ENCODE results near the gene STK32C.

DNA sequence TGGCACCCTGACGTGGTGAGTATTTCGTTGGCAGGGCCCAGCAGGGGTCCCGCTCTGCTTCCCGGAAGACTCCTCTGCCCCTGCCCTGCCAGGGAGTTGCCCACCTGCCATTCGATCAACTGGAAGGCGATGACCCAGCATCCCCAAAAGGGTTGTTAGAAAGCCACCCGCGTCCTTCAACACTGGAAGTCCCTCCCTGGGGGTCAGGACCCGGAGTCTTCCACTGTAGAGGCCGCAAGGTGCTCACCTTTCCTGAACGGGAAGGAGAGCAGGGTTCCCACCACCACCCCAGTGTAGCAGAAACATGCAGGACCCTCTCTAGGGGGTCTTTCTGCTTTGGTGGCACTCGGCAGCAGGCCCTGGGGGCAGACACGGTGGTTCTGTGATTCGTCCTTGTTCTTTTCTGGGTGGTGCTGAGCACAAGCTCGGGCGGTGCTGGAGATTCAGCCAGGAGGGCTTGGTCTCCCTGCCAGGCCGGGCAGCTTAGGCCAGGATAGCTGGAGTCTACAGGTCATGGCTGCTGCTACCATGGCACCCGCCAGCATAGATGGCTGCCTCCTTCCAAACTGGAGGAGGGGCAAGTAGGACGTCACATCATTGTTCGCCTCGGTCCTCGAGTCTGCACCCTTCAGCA is 140.6 kb downstream of the STK32C start:
- TF ChIP-seq TFCP2L1 (CRISPR knock-in tag; IDR thresholded peaks at IDR 0.05): no peak
- TF ChIP-seq, protein P1, sequence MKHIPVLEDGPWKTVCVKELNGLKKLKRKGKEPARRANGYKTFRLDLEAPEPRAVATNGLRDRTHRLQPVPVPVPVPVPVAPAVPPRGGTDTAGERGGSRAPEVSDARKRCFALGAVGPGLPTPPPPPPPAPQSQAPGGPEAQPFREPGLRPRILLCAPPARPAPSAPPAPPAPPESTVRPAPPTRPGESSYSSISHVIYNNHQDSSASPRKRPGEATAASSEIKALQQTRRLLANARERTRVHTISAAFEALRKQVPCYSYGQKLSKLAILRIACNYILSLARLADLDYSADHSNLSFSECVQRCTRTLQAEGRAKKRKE (CRISPR knock-in tag; IDR thresholded peaks at IDR 0.05; ENCODE audit: low read depth): no peak
- TF ChIP-seq, protein P2, sequence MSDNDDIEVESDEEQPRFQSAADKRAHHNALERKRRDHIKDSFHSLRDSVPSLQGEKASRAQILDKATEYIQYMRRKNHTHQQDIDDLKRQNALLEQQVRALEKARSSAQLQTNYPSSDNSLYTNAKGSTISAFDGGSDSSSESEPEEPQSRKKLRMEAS (IDR thresholded peaks at IDR 0.05): no peak
- TF ChIP-seq, protein P3, sequence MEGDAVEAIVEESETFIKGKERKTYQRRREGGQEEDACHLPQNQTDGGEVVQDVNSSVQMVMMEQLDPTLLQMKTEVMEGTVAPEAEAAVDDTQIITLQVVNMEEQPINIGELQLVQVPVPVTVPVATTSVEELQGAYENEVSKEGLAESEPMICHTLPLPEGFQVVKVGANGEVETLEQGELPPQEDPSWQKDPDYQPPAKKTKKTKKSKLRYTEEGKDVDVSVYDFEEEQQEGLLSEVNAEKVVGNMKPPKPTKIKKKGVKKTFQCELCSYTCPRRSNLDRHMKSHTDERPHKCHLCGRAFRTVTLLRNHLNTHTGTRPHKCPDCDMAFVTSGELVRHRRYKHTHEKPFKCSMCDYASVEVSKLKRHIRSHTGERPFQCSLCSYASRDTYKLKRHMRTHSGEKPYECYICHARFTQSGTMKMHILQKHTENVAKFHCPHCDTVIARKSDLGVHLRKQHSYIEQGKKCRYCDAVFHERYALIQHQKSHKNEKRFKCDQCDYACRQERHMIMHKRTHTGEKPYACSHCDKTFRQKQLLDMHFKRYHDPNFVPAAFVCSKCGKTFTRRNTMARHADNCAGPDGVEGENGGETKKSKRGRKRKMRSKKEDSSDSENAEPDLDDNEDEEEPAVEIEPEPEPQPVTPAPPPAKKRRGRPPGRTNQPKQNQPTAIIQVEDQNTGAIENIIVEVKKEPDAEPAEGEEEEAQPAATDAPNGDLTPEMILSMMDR (IDR thresholded peaks at IDR 0.05): no peak

Data from A549 (cell line).